Measurements from ENCODE around the gene OGDHL. TPM values are rescaled to one million over a fixed set of nuclear protein-coding genes. Genes with fewer than 3 reads are reported as not detected.
"Not testable (repeated sequence)": the region's sequence is repeated elsewhere in the genome, so short reads cannot be mapped to it uniquely, and the experiment has no call there.

The OGDHL gene
- total RNA-seq, 2 experiments from 2014 or later, result not detected

- ATAC-seq (ENCODE audit: low read depth) (no peak), DNase-seq (no peak)
- H3K36me3 Mint-ChIP-seq, result no peaks in the 10 kb centered on the region
- no peak overlapping the region for H3K27ac Mint-ChIP-seq
- H3K4me1 Mint-ChIP-seq, result no peaks in the 10 kb centered on the region
- H3K27me3 Mint-ChIP-seq, result no peaks in the 10 kb centered on the region
- POLR2A ChIA-PET, result no interaction called here
- H3K9me3 Mint-ChIP-seq, result no peaks in the 10 kb centered on the region
- H3K4me3 Mint-ChIP-seq, result no peak overlapping the region
Measured at GRCh38 chr10:49740346-49741107, 21.6 kb downstream of the OGDHL start.

- Mint-ChIP-seq H3K4me1 (no peaks in the 10 kb centered on the region), H3K9me3 (no peaks in the 10 kb centered on the region), H3K27me3 (no peaks in the 10 kb centered on the region), H3K4me3 (no peak overlapping the region), H3K36me3 (no peaks in the 10 kb centered on the region), H3K27ac (no peak overlapping the region)
- POLR2A ChIA-PET, result no interaction called here
- DNase-seq (no peak), ATAC-seq (ENCODE audit: low read depth) (peak; percentile 10)
Measured at GRCh38 chr10:49739426-49739825, 22.7 kb downstream of the OGDHL start.

GRCh38 chr10:49738616-49739360, 23.3 kb downstream of the OGDHL start:
- ATAC-seq (ENCODE audit: low read depth), result no peak
- Mint-ChIP-seq H3K9me3 (no peaks in the 10 kb centered on the region), H3K27me3 (no peaks in the 10 kb centered on the region), H3K27ac (no peak overlapping the region), H3K4me1 (no peaks in the 10 kb centered on the region), H3K4me3 (no peak overlapping the region), H3K36me3 (no peaks in the 10 kb centered on the region)
- POLR2A ChIA-PET, result no interaction called here
- no peak for DNase-seq

- DNase-seq (no peak), ATAC-seq (ENCODE audit: low read depth) (no peak)
- H3K36me3 Mint-ChIP-seq, result no peaks in the 10 kb centered on the region
- POLR2A ChIA-PET, result no interaction called here
- H3K9me3 Mint-ChIP-seq, result no peaks in the 10 kb centered on the region
- H3K27ac Mint-ChIP-seq, result no peak overlapping the region
- H3K4me1 Mint-ChIP-seq, result no peaks in the 10 kb centered on the region
- H3K27me3 Mint-ChIP-seq, result no peaks in the 10 kb centered on the region
- no peak overlapping the region for H3K4me3 Mint-ChIP-seq
Measured at GRCh38 chr10:49737474-49738201, 24.5 kb downstream of the OGDHL start.

GRCh38 chr10:49736564-49737113, 25.5 kb downstream of the OGDHL start:
- no peak overlapping the region for H3K4me3 Mint-ChIP-seq
- DNase-seq (no peak), ATAC-seq (ENCODE audit: low read depth) (no peak)
- no peaks in the 10 kb centered on the region for H3K36me3 Mint-ChIP-seq
- POLR2A ChIA-PET, result no interaction called here
- no peaks in the 10 kb centered on the region for H3K9me3 Mint-ChIP-seq
- no peaks in the 10 kb centered on the region for H3K4me1 Mint-ChIP-seq
- no peak overlapping the region for H3K27ac Mint-ChIP-seq
- H3K27me3 Mint-ChIP-seq, result no peaks in the 10 kb centered on the region

GRCh38 chr10:49735848-49736563, 26.1 kb downstream of the OGDHL start:
- H3K27ac Mint-ChIP-seq, result no peak overlapping the region
- H3K4me3 Mint-ChIP-seq, result no peak overlapping the region
- no peaks in the 10 kb centered on the region for H3K4me1 Mint-ChIP-seq
- no peak for ATAC-seq (ENCODE audit: low read depth)
- POLR2A ChIA-PET, result no interaction called here
- H3K9me3 Mint-ChIP-seq, result no peaks in the 10 kb centered on the region
- no peak for DNase-seq
- H3K27me3 Mint-ChIP-seq, result no peaks in the 10 kb centered on the region
- H3K36me3 Mint-ChIP-seq, result no peaks in the 10 kb centered on the region

- no peaks in the 10 kb centered on the region for H3K27me3 Mint-ChIP-seq
- no peaks in the 10 kb centered on the region for H3K36me3 Mint-ChIP-seq
- no peaks in the 10 kb centered on the region for H3K9me3 Mint-ChIP-seq
- no peaks in the 10 kb centered on the region for H3K4me1 Mint-ChIP-seq
- H3K4me3 Mint-ChIP-seq, result no peak overlapping the region
- POLR2A ChIA-PET, result no interaction called here
- no peak overlapping the region for H3K27ac Mint-ChIP-seq
- ATAC-seq (ENCODE audit: low read depth) (no peak), DNase-seq (no peak)
Measured at GRCh38 chr10:49735161-49735560, 27.0 kb downstream of the OGDHL start.

GRCh38 chr10:49734676-49735075, 27.4 kb downstream of the OGDHL start:
- DNase-seq (no peak), ATAC-seq (ENCODE audit: low read depth) (no peak)
- Mint-ChIP-seq H3K27ac (no peak overlapping the region), H3K4me1 (no peaks in the 10 kb centered on the region), H3K9me3 (no peaks in the 10 kb centered on the region), H3K36me3 (no peaks in the 10 kb centered on the region), H3K27me3 (no peaks in the 10 kb centered on the region), H3K4me3 (no peak overlapping the region)
- POLR2A ChIA-PET, result no interaction called here

GRCh38 chr10:49733866-49734265, 28.3 kb downstream of the OGDHL start:
- Mint-ChIP-seq H3K9me3 (no peaks in the 10 kb centered on the region), H3K4me1 (no peaks in the 10 kb centered on the region), H3K27me3 (no peaks in the 10 kb centered on the region), H3K27ac (no peak overlapping the region), H3K36me3 (no peaks in the 10 kb centered on the region), H3K4me3 (no peak overlapping the region)
- POLR2A ChIA-PET, result no interaction called here
- no peak for DNase-seq
- ATAC-seq (ENCODE audit: low read depth), result no peak

GRCh38 chr10:49726593-49726992, 35.5 kb downstream of the OGDHL start:
- H3K27me3 Mint-ChIP-seq, result no peaks in the 10 kb centered on the region
- H3K4me3 Mint-ChIP-seq, result no peak overlapping the region
- no peak for DNase-seq
- no peaks in the 10 kb centered on the region for H3K4me1 Mint-ChIP-seq
- POLR2A ChIA-PET, result no interaction called here
- ATAC-seq (ENCODE audit: low read depth), result no peak
- H3K36me3 Mint-ChIP-seq, result no peaks in the 10 kb centered on the region
- H3K9me3 Mint-ChIP-seq, result peaks cover 6% of the 10 kb centered on the region
- H3K27ac Mint-ChIP-seq, result no peak overlapping the region

GRCh38 chr10:49715157-49715556, 47.0 kb downstream of the OGDHL start:
- H3K36me3 Mint-ChIP-seq; DNase-seq; POLR2A ChIA-PET; ATAC-seq (ENCODE audit: low read depth); H3K4me1 Mint-ChIP-seq; H3K27ac Mint-ChIP-seq; H3K27me3 Mint-ChIP-seq; H3K4me3 Mint-ChIP-seq; H3K9me3 Mint-ChIP-seq: not testable (repeated sequence)

GRCh38 chr10:49713266-49713665, 48.9 kb downstream of the OGDHL start:
- DNase-seq, result no peak
- H3K9me3 Mint-ChIP-seq, result peaks cover 3% of the 10 kb centered on the region
- POLR2A ChIA-PET, result no interaction called here
- no peaks in the 10 kb centered on the region for H3K4me1 Mint-ChIP-seq
- no peak for ATAC-seq (ENCODE audit: low read depth)
- no peaks in the 10 kb centered on the region for H3K36me3 Mint-ChIP-seq
- H3K27me3 Mint-ChIP-seq, result peaks cover 7% of the 10 kb centered on the region
- no peak overlapping the region for H3K27ac Mint-ChIP-seq
- H3K4me3 Mint-ChIP-seq, result no peak overlapping the region

GRCh38 chr10:49711481-49711880, 50.6 kb downstream of the OGDHL start:
- Mint-ChIP-seq H3K36me3 (no peaks in the 10 kb centered on the region), H3K27ac (no peak overlapping the region), H3K4me1 (no peaks in the 10 kb centered on the region), H3K4me3 (no peak overlapping the region), H3K27me3 (peaks cover 5% of the 10 kb centered on the region), H3K9me3 (peaks cover 2% of the 10 kb centered on the region)
- POLR2A ChIA-PET, result no interaction called here
- DNase-seq (no peak), ATAC-seq (ENCODE audit: low read depth) (no peak)
